Measurements from ENCODE around the gene MANBA.
"Not testable (repeated sequence)": the region's sequence is repeated elsewhere in the genome, so short reads cannot be mapped to it uniquely, and the experiment has no call there.

The MANBA gene

GRCh38 chr4:102667001-102667400 is 93.8 kb downstream of the MANBA start:
- DNase-seq = no peak

GRCh38 chr4:102665527-102665926 is 95.2 kb downstream of the MANBA start:
- no peak for DNase-seq

GRCh38 chr4:102663073-102663472 is 97.7 kb downstream of the MANBA start:
- DNase-seq = no peak

- no peak for DNase-seq
These were observed 103.6 kb downstream of the MANBA start for GRCh38 chr4:102657206-102657605.

- no peak for DNase-seq
These were observed 113.7 kb downstream of the MANBA start for GRCh38 chr4:102647117-102647516.

- DNase-seq = no peak
These were observed 118.0 kb downstream of the MANBA start for GRCh38 chr4:102642631-102643298.

- no peak for DNase-seq
These were observed 119.0 kb downstream of the MANBA start for GRCh38 chr4:102641793-102642192.

GRCh38 chr4:102640669-102641068 is 120.1 kb downstream of the MANBA start:
- DNase-seq = no peak

GRCh38 chr4:102639598-102639997 is 121.2 kb downstream of the MANBA start:
- DNase-seq = no peak

- no peak for DNase-seq
These were observed 122.1 kb downstream of the MANBA start for GRCh38 chr4:102638621-102639020.

- DNase-seq = no peak
These were observed 123.4 kb downstream of the MANBA start for GRCh38 chr4:102637391-102637790.

- DNase-seq = no peak
These were observed 127.7 kb downstream of the MANBA start for GRCh38 chr4:102633100-102633499.

- DNase-seq = no peak
These were observed 128.3 kb downstream of the MANBA start for GRCh38 chr4:102632241-102633065.

GRCh38 chr4:102631616-102632015 is 129.2 kb downstream of the MANBA start:
- DNase-seq = no peak

- no peak for DNase-seq
These were observed 131.1 kb downstream of the MANBA start for GRCh38 chr4:102629673-102630072.

- no peak for DNase-seq
These were observed 132.8 kb downstream of the MANBA start for GRCh38 chr4:102627831-102628523.

GRCh38 chr4:102625232-102625930 is 135.4 kb downstream of the MANBA start:
- DNase-seq = no peak

GRCh38 chr4:102624505-102624904 is 136.3 kb downstream of the MANBA start:
- DNase-seq = no peak

GRCh38 chr4:102623622-102624021 is 137.1 kb downstream of the MANBA start:
- DNase-seq = no peak

GRCh38 chr4:102620697-102621497 is 139.9 kb downstream of the MANBA start:
- no peak for DNase-seq

- DNase-seq = not testable (repeated sequence)
These were observed 140.8 kb downstream of the MANBA start for GRCh38 chr4:102619776-102620631.

Data from NCI-H1105 (cell line).